ENCODE data around the gene AGXT. TPM values are rescaled to one million over a fixed set of nuclear protein-coding genes. Genes with fewer than 3 reads are reported as not detected.
A peak's percentile ranks its signal among the peaks of the same experiment; 100 is the strongest.

AGXT gene
- total and polyA plus RNA-seq, 5 donors = 0.14 TPM; not detected in 4

- no peaks in the 10 kb centered on the region for H3K9me3 ChIP-seq (ENCODE audit: control insufficient read depth, low read length)
- ATAC-seq = no peak
These were observed 3.9 kb downstream of the AGXT start for GRCh38 chr2:240872317-240873097.

GRCh38 chr2:240873098-240873788, 4.6 kb downstream of the AGXT start:
- H3K27ac ChIP-seq (ENCODE audit: low read length) = no peak overlapping the region
- no peaks in the 10 kb centered on the region for H3K27me3 ChIP-seq (ENCODE audit: control insufficient read depth, insufficient read depth)
- WGBS = 78% methylated on average over 21 of the region's 21 CpGs
- intact Hi-C loops (cut with DNase I) = no loop called here
- H3K4me3 ChIP-seq (ENCODE audit: low read length) = no peak overlapping the region
- no peaks in the 10 kb centered on the region for H3K4me1 ChIP-seq (ENCODE audit: control insufficient read depth, insufficient read depth, low read length)
- ATAC-seq (no peak), DNase-seq (peak in 2 of 3 donors; percentile 27 to 37)
- H3K9me3 ChIP-seq (ENCODE audit: control insufficient read depth, low read length) = no peaks in the 10 kb centered on the region

More at GRCh38 chr2:240872317-240873097, 3.9 kb downstream of the AGXT start:
- intact Hi-C loops (cut with DNase I) = no loop called here
- Histone ChIP-seq H3K4me3 (ENCODE audit: low read length) (no peak overlapping the region), H3K4me1 (ENCODE audit: control insufficient read depth, insufficient read depth, low read length) (no peaks in the 10 kb centered on the region), H3K27ac (ENCODE audit: low read length) (no peak overlapping the region), H3K27me3 (ENCODE audit: control insufficient read depth, insufficient read depth) (no peaks in the 10 kb centered on the region)
- whole genome bisulfite sequencing = 84% methylated on average over 17 of the region's 17 CpGs
- DNase-seq = peak in 2 of 3 donors; percentile 34 to 39

- ATAC-seq = no peak
- no peaks in the 10 kb centered on the region for H3K4me1 ChIP-seq (ENCODE audit: control insufficient read depth, insufficient read depth, low read length)
- no peak overlapping the region for H3K4me3 ChIP-seq (ENCODE audit: low read length)
- WGBS = 77% methylated on average over 33 of the region's 33 CpGs
- H3K27me3 ChIP-seq (ENCODE audit: control insufficient read depth, insufficient read depth) = no peaks in the 10 kb centered on the region
- no peak overlapping the region for H3K27ac ChIP-seq (ENCODE audit: low read length)
- no peaks in the 10 kb centered on the region for H3K9me3 ChIP-seq (ENCODE audit: control insufficient read depth, low read length)
- peak in 2 of 3 donors; percentile 38 to 45 for DNase-seq
- intact Hi-C loops (cut with DNase I) = no loop called here
These were observed 5.4 kb downstream of the AGXT start for GRCh38 chr2:240873805-240874714.

DNA sequence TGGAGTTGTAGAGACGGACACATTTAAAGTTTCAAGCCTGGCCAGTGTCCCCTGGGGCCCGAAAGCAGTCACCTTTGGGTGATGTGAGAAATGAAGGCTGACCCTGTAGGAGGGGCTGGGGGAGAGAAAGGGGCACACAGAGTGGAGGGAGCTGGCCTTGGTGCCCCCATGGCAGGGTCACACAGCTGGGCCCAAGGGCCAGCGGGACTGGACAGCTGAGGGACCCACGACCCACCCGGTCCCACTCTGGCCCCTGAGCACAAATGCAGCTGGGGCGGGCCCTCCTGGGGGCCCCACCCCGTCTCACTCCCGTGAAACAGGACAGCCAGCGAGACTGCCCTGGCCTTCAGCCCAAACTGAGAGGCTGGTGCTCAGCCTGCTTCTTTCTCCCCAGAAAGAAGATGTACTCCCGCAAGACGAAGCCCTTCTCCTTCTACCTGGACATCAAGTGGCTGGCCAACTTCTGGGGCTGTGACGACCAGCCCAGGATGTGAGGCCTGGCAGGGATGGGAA, 6.1 kb downstream of the AGXT start:
- no peak for ATAC-seq
- Histone ChIP-seq H3K27ac (ENCODE audit: low read length) (no peak overlapping the region), H3K9me3 (ENCODE audit: control insufficient read depth, low read length) (no peaks in the 10 kb centered on the region), H3K4me3 (ENCODE audit: low read length) (no peak overlapping the region), H3K4me1 (ENCODE audit: control insufficient read depth, insufficient read depth, low read length) (no peaks in the 10 kb centered on the region), H3K27me3 (ENCODE audit: control insufficient read depth, insufficient read depth) (no peaks in the 10 kb centered on the region)
- DNase-seq = peak in 2 of 3 donors; percentile 27 to 48
- intact Hi-C loops (cut with DNase I) = no loop called here
- WGBS = 85% methylated on average over 12 of the region's 12 CpGs

DNA sequence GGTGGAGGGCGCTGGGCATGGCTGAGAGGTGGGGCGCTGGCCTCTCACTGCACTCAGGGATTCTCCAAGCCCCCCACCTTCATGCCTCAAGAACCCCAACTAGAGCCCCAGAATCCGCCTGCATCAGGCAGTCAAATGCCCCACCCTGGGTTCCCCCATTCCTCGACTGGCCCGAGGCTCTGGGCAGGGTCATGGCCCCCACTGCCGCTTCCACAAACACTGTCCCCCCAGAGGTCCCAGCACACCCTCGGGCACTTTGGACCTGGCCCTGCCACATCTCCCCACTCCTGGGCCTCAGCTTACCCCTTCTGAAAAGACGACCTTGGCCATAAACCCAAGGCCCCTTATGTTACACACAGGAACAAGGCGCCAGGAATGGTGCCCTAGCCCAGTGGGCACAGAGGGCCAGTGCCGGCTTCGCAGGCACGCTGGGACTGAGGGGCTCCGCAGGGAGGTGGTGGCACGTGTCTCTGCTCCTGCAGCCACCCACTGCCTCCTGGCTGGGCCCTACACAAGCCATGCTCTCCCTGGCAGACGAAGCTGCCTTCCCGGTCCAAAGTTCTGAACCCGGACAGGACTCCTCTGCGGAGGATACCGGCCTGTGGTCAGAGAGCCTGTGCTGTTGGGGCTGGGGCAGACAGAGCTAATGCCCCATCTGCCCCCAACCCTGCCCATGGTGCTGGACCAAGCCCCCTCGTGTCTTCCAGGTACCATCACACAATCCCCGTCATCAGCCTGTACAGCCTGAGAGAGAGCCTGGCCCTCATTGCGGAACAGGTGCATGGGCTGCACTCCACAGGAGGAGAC, 6.8 kb downstream of the AGXT start:
- Histone ChIP-seq H3K9me3 (ENCODE audit: control insufficient read depth, low read length) (no peaks in the 10 kb centered on the region), H3K4me3 (ENCODE audit: low read length) (no peak overlapping the region), H3K4me1 (ENCODE audit: control insufficient read depth, insufficient read depth, low read length) (no peaks in the 10 kb centered on the region), H3K27ac (ENCODE audit: low read length) (no peak overlapping the region), H3K27me3 (ENCODE audit: control insufficient read depth, insufficient read depth) (no peaks in the 10 kb centered on the region)
- 93% methylated on average over 22 of the region's 22 CpGs for WGBS
- intact Hi-C loops (cut with DNase I) = no loop called here
- ATAC-seq (no peak), DNase-seq (peak in 2 of 3 donors; percentile 26 to 28)

DNA sequence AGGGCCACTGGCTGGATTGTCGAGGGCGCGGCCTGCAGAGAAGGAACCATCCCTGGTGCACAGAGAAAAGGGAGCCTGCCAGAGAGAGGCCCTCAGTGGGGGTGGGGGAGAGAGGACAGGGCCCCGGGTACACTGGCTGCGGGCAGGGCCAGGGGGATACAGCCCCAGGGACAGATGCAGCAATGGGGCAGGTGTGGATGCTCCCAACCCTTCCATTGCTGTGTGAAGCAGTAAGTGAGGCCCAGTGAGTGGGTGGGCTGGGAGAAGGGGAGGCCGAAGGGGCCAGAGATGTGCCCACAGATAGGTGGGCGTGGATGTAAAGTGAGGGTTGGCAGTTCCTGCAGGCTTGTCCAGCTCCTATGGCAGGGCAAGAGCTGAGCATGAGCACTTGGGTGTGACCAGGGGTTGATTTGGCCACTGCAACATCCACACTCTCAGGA, 7.4 kb downstream of the AGXT start:
- no peak overlapping the region for H3K4me3 ChIP-seq (ENCODE audit: low read length)
- no peaks in the 10 kb centered on the region for H3K9me3 ChIP-seq (ENCODE audit: control insufficient read depth, low read length)
- no peaks in the 10 kb centered on the region for H3K27me3 ChIP-seq (ENCODE audit: control insufficient read depth, insufficient read depth)
- H3K27ac ChIP-seq (ENCODE audit: low read length) = no peak overlapping the region
- DNase-seq (peak in 2 of 3 donors; percentile 18 to 32), ATAC-seq (no peak)
- H3K4me1 ChIP-seq (ENCODE audit: control insufficient read depth, insufficient read depth, low read length) = no peaks in the 10 kb centered on the region
- intact Hi-C loops (cut with DNase I) = no loop called here
- WGBS = 68% methylated on average over 7 of the region's 7 CpGs

GRCh38 chr2:240876475-240877251, 8.0 kb downstream of the AGXT start:
- intact Hi-C loops (cut with DNase I) = no loop called here
- H3K4me1 ChIP-seq (ENCODE audit: control insufficient read depth, insufficient read depth, low read length) = no peaks in the 10 kb centered on the region
- 74% methylated on average over 18 of the region's 18 CpGs for WGBS
- H3K9me3 ChIP-seq (ENCODE audit: control insufficient read depth, low read length) = no peaks in the 10 kb centered on the region
- H3K27me3 ChIP-seq (ENCODE audit: control insufficient read depth, insufficient read depth) = no peaks in the 10 kb centered on the region
- DNase-seq = peak in 2 of 3 donors; percentile 39 to 59
- no peak overlapping the region for H3K4me3 ChIP-seq (ENCODE audit: low read length)
- peak in 1 of 2 donors; percentile 30 for ATAC-seq
- H3K27ac ChIP-seq (ENCODE audit: low read length) = no peak overlapping the region

- ATAC-seq = no peak
- Histone ChIP-seq H3K4me3 (ENCODE audit: low read length) (no peak overlapping the region), H3K4me1 (ENCODE audit: control insufficient read depth, insufficient read depth, low read length) (no peaks in the 10 kb centered on the region), H3K27ac (ENCODE audit: low read length) (no peak overlapping the region), H3K27me3 (ENCODE audit: control insufficient read depth, insufficient read depth) (no peaks in the 10 kb centered on the region), H3K9me3 (ENCODE audit: control insufficient read depth, low read length) (no peaks in the 10 kb centered on the region)
- peak in 2 of 3 donors; percentile 36 to 38 for DNase-seq
- intact Hi-C loops (cut with DNase I) = no loop called here
- 88% methylated on average over 40 of the region's 40 CpGs for WGBS
These were observed 9.1 kb downstream of the AGXT start for GRCh38 chr2:240877460-240878340.

GRCh38 chr2:240878341-240878936, 9.8 kb downstream of the AGXT start:
- 85% methylated on average over 18 of the region's 18 CpGs for WGBS
- no peaks in the 10 kb centered on the region for H3K9me3 ChIP-seq (ENCODE audit: control insufficient read depth, low read length)
- no peak for ATAC-seq
- no peaks in the 10 kb centered on the region for H3K27me3 ChIP-seq (ENCODE audit: control insufficient read depth, insufficient read depth)
- no peaks in the 10 kb centered on the region for H3K4me1 ChIP-seq (ENCODE audit: control insufficient read depth, insufficient read depth, low read length)
- no peak overlapping the region for H3K27ac ChIP-seq (ENCODE audit: low read length)
- no peak overlapping the region for H3K4me3 ChIP-seq (ENCODE audit: low read length)
- intact Hi-C loops (cut with DNase I) = no loop called here
- DNase-seq = peak in 2 of 3 donors; percentile 39 to 43

Data from right cardiac atrium (tissue), 5 donors.